ENCODE results near the gene RPH3AL.

RPH3AL gene

DNA sequence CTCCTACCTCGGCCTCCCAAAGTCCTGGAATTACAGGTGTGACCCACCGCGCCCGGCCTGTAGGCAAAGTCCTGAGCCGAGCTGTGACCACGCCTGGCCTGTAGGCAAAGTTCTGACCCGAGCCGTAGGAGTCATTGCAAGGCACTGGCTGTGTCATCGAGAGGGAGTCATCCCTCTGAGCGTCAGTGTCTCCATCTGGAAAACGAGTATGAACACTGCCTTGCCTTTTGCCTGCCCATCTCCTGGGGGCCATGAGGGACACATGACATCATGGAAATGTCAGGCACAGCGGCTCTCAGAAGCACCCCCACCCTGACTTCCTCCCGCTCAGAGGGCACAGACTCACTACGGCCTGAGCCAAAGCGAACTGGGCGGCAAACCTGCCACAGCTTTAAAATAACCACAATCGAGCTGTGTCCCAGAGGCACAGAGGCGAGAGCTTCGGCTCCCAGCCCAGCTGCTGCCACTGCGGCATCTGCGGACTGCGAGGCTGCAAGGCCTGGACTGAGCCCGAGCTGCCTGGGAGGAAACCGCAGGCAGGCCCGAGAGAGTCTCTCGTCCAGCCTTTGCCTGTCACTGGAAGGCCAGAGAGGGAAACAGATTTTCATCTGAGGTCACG, 50.8 kb downstream of the RPH3AL start:
- DNase-seq (ENCODE audit: low read depth in 2 of 2): no peak

DNA sequence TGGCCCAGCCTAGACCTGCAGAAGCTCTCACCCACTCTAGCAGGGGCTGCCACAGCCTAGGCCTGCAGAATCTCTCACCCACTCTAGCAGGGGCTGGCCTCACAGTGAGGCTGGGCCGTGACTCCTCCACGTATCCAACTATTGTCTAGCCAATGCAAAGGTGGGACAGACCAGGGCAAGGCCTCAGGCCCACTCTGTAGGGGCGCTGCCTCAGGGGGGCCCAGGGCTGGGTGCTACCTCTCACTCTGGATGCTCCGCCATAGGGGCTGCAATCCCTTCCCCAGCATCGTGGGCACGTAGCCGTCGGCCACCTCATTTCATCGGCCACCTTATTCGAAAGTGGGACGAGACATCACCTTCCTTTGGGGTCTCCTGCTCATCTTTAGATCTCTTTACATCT, 51.7 kb downstream of the RPH3AL start:
- no peak for DNase-seq (ENCODE audit: low read depth in 2 of 2)

DNA sequence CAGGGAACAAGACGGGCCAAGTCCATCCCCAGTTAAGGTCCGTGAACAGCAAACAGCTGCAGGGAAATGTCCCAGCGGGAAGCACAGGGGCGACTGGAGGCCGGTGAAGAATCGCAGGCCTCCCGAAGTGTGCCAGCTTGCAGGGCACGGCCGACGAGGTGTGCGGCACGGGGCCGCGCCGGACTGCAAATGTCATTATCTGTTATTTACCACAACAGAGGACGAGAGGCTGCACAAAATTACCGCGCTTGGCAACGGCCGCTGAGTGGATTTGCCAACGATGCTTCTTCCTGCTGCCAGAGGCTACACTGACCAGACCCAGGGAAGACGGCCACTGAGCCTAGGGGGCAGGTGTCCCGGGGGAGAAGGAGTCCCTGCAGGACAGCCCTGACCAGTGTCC, 53.1 kb downstream of the RPH3AL start:
- no peak for DNase-seq (ENCODE audit: low read depth in 2 of 2)

DNA sequence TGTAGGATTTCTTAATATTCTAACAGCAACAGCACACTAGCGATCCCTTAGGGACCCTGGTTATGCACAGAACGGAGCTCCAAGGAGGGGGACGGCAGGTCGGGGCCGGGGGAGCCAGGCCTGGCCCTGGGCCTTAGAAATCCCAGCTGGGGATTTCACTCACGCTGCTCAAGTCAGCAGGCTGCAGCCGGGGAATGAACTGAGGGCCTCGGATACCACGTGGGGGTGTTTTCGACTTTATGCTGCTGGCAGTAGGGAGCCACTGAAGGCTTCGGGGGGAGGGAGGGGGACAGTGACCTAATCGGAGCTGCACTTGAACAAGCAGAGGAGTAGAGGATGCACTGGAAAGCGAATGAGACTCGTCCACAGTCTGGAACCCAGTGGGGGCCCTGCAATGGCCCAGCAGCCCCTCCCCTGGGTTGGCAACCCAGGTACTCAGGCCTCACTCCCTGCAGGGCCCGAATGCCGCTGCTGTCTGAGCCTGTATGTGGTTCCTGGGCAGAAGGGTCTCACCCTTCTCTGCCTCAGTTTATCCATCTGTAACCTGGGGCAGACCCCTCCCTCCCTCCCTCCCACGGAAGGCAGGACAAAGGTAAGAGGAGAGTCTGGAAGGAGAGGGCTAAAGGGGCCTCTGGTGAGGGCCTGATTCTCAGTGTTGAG, 53.7 kb downstream of the RPH3AL start:
- no peak for DNase-seq (ENCODE audit: low read depth in 2 of 2)

DNA sequence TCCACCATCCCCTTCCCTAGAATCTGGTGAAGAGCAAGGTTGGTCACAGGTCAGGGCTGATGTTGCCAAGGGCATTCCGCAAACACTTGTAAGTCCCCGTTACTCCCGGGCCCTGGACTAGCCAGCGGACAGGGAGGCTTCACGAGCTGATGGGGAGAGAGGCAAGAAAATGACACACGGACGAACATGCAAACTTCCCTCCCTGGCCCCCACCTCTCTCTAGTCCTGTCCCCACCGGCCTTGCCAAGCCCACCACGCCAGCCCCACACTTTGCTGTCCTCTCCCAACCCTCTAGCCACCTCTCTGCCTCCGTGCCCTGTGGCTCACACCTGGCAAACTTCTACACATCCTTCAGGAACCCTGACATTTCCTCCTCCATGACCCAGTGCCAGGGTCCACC, 54.8 kb downstream of the RPH3AL start:
- no peak for DNase-seq (ENCODE audit: low read depth in 2 of 2)

DNA sequence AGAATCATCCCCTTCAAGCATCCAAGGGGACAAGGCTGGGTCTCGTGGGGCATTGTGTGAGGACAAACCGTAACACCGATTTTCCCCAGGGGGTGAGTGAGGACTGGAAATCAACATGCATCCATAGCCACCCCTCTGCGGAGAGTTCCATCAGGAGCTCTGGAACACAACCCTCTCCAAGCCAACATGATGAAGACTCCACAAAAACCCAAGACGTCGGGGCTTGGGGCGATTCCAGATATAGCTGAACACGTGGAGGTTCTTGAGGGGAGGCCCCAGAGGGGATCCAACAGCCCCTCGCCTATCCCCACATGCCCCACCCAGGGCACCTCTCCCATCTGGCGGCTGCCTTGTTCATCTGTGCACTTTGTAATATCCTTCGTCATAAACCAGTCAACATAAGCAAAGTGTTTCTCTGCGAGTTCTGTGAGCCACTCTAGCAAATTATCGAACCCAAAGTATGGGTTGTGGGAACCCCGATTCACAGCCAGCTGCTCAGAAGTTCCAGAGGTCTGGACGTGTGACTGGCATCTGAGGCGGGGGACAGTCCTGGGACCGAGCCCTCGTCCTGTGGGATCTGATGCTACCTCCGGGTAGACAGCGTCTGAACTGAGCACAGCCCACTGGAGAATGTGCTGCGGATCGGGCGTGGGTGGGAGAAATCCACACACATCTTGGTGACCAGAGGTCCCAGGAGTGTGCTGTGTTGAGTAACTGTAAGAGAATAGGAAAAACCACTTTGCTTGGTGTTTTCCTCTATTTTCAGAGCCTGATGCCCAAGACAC, 55.5 kb downstream of the RPH3AL start:
- DNase-seq (ENCODE audit: low read depth in 2 of 2): no peak

DNA sequence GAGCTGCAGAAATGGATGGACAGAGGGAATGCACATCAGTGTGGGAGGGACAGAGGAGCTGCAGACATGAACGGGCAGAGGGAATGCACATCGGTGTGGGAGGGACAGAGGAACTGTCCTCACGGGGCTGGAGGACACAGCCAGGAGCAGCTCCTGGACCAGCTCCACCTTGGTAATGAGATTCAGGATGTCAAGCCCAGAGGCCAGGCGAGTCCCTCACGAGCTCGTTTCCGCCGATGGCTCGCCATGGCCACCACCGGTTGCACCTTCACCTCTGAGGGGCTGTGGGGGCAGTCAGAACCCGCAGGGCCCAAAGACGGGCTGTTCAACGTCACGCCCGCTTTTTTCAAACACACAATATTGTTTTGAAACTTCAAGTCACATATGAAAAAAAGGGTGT, 56.2 kb downstream of the RPH3AL start:
- DNase-seq (ENCODE audit: low read depth in 2 of 2): no peak

DNA sequence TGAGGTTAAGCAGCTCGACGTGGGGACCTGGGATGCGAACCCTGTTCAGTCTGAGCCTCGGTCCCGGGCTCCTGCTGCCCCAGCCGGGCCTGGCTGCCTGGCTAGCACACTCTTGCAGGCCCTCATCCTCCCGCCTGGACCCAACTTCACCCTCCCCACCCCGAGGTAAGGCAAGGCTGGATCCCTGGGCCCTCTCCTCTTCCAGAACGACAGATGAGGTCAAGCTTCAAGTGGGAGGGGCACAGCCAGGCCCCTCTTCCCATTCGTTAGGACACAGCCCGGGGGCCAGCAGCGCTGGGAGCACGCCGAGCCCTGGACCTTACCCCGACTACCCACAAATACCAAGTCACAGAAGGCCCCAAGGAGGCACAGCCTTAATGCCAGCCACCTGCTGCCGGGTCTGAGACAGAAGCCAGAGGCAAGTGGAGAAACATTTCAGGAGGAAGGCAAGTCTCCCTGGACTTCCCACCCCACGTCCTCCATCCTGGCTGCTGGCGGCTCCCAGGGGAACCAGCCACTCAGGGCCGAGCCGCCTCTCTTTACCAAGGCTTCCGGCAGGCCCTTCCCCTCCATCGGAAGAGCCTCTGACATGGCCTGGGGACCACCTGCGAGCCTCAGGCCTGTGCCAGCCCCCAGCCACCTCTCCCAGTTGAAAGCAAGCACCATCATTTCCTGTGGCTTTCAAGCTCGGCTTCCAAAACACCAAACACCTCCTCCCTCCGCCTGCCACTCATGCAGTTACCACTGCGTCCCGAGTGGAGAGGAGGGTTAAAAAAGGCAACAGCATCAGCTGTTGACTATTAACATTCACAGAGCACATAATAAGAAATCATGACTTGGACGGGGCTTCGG, 59.9 kb downstream of the RPH3AL start:
- DNase-seq (ENCODE audit: low read depth in 2 of 2): no peak

DNA sequence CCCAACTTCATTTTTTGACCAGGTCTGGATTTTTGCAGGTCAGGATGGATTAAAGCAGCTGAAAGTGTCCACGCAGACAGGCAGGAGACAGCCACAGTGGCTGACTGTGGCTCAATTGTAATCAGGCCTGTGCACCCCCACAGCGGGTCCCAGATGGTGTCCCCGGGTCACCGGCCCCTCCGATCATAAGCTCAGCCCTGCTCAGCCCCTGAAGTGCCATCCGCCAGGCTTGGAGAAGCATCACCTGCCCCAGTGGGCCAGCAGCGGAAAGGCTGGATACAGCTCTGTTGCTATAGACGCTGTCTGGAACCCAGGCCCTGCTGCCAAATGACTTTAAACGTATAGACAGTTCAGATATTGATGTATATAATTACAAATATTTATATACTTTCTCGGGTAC, 60.6 kb downstream of the RPH3AL start:
- no peak for DNase-seq (ENCODE audit: low read depth in 2 of 2)

DNA sequence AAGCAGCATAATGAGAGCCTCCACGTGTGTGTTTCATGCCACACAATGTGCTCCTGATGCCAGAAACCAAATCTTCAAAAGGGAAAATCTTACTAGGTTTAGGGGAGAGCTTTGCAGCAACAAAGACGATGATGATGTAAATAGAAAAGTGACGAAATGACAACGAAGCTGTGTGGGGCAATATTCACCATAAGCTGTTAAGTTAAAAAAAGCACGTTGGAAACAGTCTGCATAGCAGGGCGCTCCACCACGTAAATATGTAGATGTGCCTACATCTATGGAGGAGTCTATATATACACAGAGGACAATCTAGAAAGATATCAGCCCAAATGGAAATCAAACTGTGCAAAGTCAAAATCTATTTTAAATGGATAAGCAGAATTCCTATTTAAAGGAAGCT, 61.0 kb downstream of the RPH3AL start:
- no peak for DNase-seq (ENCODE audit: low read depth in 2 of 2)

DNA sequence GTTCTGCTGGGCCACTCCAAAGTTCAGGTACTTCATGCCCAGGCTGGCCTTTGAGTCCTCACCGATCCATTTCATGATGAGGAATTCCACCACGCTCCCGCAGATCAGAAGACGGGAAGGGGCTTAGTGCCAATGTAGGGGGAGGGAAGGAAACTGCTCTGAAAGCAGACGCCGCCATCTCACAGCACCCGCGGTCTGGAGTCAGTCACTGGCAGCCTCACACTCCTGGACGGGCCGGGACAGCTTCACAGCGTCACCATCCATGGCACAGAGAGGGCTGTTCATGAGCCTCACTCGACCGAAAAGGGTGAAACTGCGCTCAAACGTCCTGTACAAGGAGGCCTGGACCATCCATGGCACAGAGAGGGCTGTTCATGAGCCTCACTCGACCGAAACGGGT, 62.0 kb downstream of the RPH3AL start:
- no peak for DNase-seq (ENCODE audit: low read depth in 2 of 2)

DNA sequence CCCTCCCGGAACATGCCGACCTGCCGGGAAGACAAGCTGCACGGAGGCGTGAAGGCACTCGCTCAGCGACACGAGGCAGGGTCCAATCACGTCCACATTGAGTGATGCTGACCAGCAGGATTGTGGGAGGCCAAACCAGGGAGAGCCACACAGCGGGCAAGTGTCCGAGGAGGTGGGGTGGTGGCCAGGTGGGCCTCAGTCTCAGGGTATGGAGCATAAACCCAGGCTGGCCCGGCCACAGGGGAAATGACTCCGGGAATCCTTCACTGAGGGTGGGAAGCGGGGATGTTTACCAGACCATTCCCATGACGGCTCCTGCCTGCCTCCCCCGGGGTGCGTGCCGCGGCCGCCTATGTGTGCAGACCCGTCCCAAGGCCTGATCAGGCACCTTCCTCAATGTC, 62.5 kb downstream of the RPH3AL start:
- no peak for DNase-seq (ENCODE audit: low read depth in 2 of 2)

DNA sequence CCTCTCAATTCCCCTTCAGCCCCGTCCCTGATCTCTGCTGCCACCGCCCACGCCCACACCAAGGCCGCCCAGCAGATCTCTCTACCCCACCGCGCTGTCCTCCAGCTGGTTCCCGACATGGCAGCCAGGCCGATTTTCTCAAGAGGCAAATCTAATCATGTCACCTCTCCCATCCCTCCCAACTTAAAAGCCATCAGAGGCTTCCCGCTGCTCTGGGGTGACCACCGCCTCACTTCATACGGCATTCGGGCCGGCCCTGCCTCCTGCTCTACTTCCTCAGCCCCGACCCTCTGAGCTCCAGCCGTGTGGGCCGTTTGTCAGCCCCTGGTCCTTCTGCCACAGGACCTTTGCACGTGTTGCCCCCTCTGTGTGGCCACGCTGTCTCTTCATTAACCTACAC, 63.2 kb downstream of the RPH3AL start:
- DNase-seq (ENCODE audit: low read depth in 2 of 2): no peak

DNA sequence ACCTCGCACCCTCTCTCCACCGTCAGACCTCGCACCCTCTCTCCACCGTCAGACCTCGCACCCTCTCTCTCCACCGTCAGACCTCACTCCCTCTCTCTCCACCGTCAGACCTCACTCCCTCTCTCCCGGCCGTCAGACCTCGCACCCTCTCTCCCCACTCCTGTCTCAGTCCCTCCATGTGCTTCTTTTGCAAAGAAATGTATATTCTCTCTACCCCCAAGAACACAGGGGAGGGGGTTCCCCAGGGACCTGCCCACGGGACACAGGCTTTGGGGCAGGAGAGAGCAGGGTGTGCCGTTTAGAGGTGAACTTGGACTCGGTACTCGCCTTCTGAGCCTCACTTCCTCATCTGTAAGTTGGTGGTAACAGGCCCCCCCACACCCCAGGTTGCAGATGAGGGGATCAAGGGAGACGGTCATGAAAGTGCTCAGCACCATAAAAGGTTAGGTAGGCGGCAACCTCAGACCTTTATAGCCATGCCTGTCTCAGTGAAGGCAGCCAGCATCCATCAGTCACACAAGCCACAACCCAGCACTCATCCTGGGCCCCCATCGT, 63.7 kb downstream of the RPH3AL start:
- no peak for DNase-seq (ENCODE audit: low read depth in 2 of 2)

DNA sequence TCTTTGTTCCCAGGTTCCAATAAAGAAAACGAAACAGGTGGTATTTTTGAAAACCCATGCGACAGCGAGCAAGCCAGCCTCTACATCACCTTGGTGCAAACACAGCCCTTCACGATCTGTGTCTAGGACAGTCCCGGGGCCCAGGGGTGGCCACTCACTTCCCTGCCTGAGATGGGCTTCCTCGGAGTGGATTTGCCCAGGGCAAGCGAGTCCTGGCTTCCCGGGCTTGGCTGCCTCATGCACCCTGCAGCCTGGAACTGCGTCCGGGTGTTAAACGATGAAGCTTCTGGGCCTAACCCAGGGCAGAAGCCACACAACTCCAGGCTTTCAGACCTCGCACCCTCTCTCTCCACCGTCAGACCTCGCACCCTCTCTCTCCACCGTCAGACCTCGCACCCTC, 66.0 kb downstream of the RPH3AL start:
- no peak for DNase-seq (ENCODE audit: low read depth in 2 of 2)

DNA sequence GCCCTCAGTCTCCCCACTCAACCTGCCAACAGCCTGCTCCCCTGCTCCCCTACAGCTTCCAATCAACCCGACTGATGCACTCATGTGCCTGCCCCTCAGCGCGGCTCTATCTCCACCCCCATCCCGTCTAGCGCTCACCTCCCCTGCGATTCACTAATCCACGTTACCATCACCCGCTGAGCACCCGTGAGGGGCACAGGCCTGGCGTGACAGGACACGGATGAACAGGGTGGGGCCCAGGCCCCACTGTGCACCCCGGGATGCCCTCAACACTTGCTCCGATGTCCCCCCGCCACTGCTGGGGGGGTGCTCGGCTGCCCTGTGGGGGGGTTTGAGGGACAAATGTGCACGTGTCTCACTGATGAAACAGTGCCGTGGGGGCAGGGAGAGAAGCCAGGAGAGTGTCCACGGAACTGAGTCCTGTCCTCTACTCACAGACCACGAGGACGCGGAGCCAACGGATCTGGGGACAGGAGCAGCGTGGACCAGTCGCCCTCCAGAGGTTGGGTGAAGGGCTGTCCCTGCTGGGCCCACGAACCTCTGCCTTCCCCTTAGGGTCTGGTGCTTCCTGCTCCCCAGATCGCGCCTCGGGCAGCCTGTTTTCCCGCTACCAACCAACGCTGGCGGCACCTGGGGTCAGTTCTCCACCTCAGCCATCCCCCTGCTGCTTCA, 66.7 kb downstream of the RPH3AL start:
- DNase-seq (ENCODE audit: low read depth in 2 of 2): no peak

DNA sequence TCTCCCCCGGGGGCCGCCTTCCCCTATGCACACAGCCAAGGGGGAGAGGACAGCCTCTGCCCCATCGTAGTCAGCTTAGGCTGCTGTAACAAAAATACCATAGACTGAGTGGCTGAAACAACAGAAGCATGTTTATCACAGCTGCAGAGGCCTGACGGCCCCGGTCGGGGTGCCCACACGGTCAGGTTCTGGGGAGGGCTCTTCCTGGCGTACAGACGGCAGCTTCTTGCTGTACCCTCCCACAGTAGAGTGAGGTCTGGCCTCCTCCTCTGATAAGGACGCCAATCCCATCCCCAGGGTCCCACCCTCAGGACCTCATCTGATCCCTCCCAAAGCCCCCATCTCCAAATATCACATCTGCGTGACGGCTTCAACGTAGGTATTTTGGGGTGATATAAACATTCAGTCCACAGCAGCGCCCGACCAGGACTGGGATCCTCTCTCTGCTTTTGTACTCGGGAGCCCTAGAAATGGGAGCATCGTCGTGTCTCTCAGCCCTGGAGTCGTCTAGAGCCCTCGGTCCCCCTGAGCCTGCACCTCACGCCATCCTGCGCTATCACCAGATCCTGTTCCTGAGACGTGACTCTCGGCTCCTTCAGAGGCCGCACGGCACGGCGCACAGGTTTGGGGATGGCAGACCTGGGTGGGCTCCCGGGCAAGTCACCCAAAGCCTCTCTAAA, 67.8 kb downstream of the RPH3AL start:
- no peak for DNase-seq (ENCODE audit: low read depth in 2 of 2)

DNA sequence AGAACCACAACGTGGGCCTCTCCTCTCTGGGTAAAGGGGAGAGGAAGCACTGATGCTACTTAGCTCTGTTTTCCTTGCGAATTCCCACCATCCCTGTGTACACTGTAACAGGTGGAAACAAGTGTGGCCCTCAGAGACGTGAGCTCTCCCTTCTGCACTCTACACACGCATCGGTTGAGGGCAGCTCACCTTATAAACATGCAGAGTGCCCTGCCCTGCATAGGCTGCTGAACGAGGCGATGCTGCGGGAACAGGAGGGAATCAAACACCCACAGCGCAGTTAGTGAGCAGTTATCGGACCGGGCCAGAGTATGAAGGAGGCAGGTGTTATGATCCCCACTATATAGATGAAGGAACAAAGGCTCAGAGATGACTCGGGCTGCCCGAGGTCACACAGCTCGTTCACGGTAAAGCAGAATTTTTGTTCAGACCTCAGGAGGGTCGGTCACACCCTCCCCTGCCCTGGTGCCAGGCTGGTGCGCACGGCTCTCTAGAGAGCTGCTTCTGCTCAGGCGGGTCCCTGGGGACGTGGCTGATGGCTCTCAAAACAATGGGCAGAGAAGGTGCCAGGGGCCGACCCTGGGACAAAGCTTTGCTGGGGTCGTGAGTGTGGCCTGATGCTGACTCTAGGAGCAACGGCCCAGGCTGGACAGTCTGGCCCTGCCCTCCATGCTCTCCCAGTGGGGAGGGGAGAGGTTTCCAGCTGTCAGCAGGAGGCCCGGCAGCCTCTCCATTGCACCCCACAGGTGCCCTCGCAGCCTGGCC, 68.5 kb downstream of the RPH3AL start:
- DNase-seq (ENCODE audit: low read depth in 2 of 2): no peak

DNA sequence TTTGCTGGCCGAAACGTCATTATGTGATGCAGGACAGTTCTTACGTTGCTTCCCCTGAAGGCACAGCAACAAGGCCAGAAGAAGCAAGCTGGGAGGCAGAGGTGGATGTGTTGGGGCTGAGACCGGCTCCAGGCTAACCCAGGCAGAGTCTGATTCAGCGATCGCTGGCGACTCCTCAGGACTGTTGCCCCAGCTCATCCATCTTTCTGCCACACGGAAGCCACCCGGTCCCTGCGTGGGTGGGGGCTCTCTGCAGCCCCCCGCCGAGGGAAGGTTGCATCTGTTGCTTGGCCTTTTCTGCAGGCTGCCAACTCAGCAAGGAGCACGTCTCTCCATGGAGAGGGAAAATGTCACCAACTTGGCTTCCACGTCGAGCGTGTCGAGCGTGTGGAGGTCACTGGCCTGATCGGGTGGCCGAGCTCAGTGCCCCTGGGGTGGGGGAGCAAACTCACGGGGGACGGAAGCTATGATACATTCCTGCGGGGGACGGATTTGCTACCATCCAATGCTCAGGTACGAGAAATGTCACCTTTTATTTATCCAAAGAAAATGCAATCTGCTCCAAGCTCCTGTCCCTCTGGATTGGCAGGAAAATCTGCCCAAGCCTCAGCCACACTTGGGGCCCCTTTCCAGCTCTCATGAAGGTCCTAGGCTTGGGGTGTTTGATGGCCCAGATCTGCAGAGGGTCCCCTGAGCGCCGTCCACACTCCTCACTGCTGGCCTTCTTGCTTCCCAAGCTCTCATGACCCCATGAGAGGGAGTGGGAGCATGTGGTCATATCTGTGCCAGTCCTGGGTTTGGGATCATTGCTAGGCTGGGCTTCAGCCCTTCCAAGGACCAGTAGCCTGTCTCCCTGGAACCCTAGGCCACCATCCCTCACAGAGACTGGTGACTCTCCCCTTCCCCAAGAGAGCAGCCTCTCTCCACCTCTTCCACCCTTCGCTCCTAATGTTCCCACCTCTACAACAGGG, 69.4 kb downstream of the RPH3AL start:
- no peak for DNase-seq (ENCODE audit: low read depth in 2 of 2)

Measured in stimulated activated CD4-positive, alpha-beta T cell treated with anti-CD3 and anti-CD28 coated beads, Interleukin-4, amount 100 ng/mL, for 48 hours (primary cell).